HG03139 (cell line): ENCODE measurements around the gene CDX1.
A peak's percentile ranks its signal among the peaks of the same experiment; 100 is the strongest.

Source experiments
- ATAC-seq: cut with Tn5 transposase; IDR thresholded peaks from one replicate; pipeline ENCODE4 v1.9.1; 2021; ENCODE audit not compliant: unreplicated experiment

The CDX1 gene

DNA sequence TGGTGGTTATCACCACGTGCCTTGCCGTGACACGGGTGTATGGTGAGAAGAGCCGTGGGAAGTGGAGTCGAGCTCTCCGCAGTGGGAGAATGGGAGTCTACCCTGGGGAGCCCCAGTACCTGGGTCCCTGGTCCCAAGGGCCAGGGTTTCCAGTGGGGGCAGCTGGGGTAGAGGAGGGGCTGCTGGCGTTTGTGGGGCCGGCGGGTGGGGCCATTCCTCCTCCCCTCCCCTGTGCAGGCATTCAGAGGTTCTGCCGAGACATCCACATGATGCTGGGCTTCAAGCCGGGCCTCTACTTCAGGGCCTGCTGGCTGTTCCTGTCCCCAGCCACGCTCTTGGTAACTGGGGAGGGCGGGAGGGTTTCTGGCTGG lies 38.0 kb downstream of the CDX1 start:
- ATAC-seq = no peak

DNA sequence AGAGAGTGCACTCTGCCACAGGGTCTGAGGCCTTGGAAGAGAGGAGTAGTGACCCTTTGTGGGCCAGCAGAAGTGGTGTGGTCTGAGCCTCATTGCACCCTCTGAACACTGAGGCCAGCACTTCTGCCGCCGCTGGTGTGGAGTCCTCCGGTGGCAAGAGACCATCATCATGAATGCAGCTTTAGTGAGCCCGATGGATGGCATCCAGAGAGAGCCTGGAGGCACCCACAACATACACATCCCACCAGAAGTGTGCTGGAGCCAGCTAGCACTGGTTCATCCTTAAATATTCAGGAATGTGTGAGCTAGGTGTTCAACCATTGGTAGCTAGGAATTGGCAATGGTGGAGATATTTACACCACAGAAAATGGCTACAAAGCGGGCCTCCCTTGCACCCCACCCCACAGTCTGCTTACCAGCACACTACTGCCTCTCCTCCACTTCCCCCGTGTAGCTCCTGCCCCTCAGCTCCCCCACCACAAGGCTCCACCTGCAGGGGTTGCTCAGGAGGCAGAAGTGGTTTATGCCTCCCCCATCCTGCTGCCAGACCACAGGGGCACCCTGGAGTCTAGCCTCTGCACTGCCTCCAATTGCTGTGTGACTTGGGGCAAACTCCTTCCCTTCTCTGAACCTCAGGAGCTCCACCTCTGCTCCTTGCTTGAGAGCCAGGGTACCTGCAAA lies 39.7 kb downstream of the CDX1 start:
- ATAC-seq = no peak

DNA sequence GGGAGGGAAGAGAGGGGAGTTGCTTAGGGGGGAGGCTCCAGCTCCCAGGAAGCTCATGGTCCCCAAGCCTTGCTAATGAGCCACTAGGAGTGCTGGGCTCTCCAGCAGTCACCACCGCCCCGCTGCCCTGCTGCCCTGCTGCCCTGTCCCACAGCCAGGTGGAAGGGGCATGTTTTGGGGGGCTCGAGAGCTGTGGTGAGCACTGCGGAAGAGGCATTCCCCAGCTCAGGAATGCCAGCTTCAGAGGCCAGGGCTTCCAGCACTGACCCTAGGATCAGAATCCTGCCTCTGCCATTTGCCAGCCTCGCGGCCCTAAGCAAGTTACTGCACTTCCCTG lies 40.2 kb downstream of the CDX1 start:
- ATAC-seq = no peak

DNA sequence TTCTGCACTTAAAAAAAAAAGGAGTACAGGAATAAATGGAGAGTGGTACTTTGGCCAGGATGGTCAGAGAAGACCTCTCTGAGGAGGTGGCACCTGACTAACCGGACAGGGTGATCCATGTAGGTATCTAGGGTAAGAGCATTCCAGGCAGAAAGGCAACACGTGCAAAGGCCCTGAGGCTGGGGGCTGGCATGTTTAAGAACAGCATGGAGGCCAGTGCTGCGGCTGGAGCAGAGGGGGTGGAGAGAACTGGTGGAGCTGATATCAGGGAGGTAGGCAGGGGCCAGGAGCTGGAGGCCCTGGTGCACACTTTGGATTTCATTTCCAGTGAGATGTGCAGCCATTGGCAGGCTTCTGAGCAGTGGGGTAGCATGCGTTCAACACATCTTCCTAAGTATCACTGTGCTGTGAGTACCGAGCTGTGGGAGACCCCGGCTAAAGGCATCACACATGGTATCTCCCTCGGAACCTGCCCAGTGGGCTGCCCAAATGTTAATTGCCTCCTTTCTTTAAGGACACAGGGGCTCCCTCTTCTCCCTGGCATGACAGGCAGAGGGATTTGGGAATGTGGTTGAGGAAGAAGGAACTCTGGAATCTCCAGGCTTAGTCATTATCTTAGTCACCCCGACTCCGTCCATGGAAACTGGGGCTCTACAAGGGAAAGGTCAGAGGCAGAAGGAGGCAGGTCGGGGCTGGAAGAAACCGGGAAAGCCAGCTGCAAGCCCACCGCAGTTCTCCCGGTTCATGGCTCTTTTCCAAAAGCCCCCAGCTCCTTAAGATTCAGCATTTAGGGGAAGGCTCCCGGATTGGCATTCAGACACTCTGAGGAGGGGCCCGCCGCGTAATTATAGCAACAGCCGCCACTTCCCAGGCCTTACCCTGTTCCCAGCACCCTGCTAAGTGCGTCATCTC lies 41.9 kb downstream of the CDX1 start:
- ATAC-seq = no peak

DNA sequence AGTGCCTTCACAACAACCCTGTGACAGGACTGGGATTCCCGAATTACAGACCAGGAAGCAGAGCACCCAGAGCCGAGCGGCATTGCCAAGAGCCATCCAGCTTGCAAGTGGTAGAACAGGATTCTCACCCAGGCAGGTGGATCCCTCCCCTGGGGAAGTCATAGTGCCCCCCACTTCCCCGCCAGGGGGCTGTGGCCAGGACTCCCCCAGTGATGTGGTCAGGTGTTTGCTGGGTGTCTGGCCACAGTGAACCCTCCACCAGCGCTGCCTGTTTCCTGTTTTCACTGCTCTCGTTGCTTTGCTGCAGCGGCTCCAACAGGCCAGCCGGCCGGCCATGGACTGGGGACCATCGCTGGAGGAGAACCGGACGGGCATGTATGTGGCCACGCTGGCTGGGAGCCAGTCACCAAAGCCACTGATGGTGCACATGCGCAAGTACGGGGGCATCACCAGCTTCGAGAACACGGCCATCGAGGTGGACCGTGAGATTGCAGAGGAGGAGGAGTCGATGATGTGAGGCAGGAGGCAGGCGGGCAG lies 42.6 kb downstream of the CDX1 start:
- ATAC-seq = no peak

DNA sequence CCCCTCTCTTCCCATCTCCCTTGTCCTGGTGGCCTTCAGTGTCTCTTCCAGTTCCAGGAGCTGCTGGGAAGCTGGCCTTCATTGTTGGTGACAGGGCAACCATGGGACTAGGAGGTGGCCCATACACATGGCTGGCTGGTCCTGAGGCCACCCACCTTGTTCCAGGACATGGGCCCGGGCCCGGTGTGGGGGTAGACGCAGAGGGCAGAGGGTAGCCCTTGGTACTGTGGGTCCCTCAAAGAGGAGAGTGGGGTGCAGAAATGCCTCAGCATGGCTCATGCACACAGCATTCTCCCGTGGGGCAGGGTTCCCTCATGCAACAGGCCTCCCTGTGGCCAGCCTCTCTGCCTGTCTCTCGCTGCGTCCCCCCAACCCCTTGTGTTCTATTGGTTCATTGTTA lies 44.1 kb downstream of the CDX1 start:
- no peak for ATAC-seq

DNA sequence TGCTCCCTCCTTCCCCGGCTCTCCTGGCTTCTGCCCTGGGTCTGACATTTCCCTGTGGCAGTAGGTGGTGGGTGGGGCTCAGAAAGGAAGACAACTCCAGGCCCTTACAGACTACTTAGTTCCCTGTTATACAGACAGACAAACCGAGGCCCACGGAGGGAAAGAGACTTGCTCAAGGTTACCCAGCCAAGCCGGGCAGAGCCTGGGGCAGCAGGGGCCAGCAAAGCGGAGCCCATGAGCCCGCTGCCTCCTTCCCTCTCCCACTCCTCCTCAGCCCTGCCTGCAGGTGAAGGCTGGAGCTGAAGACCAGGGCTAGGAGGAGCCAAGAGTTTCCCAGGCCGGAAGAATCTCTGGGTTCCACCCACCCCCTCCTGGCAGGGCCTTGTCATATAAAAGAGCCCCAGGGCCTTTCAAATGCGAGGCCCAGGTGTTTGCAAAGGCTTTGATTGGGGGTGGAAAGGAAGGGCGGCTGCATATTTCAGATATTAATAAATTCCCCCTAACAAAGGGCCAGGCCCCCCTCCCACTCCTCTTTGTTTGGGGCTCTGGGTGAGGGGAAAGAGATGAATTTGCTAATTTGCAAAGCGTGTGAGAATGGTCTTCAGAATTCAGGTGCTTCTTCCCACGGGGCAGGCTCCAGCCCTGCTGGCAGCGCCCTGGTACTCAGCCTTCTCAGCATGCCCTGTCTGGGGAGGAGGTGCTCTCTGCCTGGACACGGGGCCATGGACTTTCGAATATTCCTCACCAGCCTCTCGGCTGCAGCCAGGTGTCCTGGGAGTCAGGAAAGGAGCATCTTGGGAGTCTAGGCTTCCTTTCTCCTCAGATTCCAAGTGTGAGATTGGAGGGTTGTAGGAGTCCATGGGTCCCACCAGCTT lies 44.8 kb downstream of the CDX1 start:
- no peak for ATAC-seq

DNA sequence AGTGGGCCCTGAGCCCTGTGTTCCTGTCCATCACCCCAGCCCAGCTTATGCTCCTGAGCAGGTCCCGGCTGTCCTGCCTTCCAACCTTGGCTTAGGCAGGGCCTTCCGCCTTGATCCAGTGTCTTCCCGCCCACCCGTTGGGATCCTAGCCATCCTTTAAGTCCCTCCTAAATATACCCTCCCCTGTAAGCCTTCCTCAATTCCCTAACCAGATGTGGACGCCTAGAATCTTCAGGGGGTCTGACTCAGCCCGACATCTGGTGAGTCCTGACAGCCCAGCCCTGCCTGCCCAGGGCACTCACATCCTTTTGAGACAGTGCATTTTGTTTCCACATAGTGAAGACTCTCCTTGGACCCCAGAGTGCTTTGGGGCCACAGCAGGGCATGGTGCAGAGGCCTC lies 47.0 kb downstream of the CDX1 start:
- no peak for ATAC-seq

DNA sequence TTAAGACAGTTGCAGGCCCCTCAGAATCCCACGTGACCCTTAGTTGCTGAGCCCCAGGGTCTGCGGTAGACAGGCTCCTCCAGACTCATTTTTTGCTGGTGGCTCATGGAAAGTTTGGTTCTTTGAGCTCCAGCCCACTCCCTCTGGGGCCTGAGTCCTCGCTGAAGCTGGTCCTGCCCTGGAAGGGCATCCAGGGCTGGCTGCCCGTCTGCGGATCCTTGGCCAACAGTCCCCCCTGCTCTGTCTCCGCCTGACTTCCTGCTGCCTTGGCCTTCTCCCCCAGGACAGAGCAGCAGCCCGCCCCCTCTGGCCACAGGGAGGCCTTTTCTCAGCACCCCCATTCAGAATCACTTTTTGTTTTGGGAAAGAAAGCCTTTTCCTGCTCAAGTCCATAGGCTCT lies 47.7 kb downstream of the CDX1 start:
- no peak for ATAC-seq

DNA sequence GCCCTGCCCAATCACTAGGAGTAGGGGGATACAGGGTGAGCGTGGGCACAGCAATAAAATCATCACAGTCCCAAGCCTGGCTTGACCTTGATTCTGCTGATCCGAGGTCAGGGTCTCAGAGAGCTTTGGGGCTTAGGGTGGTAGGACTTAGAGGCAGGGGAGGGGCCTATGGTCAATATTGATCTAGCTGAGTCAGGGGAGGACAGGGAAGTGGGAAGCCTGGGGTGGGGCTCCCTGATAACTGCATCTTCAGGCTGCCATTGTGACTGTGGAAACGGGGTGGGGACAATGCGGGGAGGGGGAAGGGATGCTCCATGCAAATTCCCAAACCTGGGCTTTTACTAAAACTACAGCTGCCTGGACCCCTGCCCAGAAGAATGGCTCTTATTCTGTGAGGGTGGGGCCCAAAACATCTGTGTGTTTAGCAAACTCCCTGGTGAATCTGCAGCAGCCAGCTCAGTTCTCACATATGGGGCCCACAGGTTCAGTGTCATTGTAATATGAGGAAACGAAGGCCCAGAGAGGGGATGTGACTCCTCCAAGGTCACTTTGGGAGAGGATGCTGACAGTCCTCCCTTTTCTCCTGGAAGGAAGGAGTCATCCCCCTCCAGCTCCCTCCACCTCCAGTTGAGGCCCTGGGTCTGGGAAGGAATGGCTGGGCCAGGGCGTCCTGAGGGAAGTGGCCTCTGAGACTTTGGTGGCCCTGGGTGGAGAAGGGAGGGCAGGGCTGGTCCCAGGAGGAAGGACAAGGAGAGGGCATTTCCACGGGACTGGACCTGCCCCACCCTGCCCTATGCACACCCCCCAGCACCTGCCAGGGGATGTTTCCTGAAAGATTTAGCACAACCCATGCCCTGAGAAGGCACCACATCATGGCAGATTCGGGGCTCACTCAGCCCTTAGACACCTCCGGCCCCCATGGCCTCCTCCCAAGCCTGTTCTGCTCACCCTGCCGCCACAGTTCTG lies 49.7 kb downstream of the CDX1 start:
- no peak for ATAC-seq

DNA sequence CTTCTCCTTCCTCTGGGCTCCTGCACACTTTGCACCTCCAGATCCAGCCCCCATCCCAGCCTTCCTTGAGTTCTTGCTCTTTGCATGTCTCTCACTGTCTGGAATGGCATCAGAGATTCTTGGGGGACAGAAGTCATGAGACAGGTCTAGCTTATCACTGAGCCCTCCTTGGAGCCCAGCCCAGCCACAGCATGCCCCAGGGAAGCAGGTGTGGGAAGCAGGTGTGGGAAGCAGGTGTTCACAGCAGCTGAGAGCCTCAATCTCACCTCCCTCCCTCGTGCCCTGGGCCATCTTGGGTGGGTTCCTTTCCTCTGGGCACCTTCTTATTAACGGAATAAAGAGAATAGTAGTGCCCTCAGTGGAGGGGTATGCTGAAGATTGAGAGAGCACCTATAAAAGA lies 50.5 kb downstream of the CDX1 start:
- ATAC-seq = no peak

DNA sequence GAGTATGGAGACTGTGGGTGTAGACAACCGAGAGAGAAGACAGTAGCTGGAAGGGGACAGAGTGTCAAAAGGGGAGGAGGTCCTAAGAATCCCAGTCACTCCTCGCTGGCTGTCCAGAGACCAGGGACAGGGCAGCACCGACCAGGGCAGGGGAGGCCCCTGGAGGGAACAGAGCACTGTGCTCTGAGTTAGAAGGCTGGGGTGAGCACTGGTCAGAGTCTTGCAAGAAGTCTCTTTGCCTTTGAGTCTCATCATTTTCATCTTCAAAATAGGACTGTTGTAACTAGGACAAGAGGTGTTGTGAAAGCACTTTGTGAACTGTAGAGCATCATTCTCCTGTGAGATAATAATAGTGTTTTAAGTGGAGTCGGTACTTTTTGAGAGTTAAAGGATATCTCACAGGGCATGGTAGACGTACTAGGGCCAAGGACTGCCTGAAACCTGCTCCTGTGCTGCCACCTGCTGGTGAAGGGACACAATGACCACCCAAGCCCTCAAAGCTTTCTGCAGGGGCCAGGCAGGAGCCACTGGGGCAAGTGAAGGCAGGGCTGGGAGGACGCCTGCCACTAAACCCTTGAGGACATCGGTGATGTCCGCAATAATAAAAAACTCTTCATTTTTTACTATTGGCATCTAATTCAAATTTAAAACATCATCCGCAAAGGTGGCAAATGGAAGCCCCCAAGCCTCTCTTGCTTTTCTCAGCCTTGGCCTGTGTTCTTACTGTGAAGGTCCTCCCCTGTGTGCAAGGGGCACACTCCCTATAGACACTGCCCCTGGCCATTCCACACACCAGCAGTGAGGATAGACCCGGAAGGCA lies 51.5 kb downstream of the CDX1 start:
- peak; percentile 83 for ATAC-seq

DNA sequence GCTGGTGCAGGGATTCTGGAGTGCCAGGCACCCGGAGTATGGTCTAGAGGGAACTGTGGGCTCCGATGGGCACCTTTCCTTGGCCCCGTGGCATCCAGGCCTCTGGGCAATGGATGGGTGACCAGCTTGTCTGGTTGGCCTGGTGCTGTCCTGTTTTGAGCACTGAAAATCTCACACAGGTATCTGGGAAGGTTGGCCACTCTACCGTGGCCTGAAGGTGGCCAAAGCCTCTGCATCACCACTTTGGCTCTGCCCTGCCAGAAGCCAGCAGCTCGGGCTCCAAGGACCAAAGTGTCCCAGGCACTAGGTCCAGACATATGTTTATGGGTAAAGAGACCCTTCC lies 52.1 kb downstream of the CDX1 start:
- no peak for ATAC-seq

DNA sequence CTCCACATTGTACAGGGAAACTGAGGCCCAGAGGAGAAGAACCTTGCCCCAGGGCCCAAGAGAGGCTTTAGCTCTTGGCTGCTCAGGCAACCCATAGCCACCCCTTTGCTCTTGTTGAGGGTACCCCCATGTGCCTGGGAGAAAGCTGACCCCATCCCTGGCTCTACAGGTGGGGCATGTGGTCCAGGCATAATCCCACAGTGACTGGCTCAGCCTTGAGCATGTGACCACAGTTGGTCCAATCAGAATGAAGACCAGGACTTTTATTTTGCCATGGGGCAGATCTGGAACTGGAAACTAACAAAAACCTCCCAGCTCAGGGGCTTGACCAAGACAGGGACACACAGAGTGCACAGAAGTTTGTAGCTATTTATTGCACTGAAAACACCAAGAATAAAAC lies 52.6 kb downstream of the CDX1 start:
- no peak for ATAC-seq

DNA sequence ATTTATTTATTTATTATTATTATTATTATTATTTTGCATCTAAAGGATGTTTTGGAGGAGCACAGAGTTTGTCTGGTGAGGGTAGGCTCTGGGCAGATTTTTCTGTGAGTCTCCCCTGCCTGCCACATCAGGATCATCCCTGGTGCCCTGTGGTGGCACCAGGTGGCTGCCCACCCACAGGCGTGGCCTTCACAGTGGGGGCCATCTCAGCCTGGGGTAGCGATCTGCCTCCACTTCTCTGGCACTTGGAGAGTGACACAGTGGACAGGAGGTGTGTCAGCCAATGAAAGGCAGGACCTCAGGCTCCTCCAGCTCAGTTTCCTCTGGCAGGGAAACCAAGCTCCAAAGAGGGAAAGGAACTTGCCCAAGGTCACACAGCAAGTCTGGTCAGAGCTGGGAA lies 53.3 kb downstream of the CDX1 start:
- no peak for ATAC-seq

DNA sequence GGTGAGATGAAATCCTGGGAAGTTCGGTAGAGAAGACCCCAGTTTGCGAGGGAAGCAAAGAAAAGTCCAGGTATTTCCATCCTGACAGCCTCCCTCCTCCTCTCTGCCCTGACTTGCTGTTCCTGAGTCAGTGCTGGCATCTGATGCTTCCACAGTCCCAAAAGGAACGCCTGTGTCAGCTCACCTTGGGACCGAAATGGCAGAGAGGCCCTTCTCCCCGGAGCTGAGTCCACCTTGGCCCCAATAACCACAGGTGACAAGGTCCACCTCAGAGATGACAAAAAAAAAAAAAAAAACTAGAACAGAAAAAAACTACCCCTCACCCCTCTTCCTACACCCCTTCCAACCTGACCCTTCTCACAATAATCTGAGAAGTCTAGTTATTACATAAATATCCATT lies 54.9 kb downstream of the CDX1 start:
- ATAC-seq = no peak

DNA sequence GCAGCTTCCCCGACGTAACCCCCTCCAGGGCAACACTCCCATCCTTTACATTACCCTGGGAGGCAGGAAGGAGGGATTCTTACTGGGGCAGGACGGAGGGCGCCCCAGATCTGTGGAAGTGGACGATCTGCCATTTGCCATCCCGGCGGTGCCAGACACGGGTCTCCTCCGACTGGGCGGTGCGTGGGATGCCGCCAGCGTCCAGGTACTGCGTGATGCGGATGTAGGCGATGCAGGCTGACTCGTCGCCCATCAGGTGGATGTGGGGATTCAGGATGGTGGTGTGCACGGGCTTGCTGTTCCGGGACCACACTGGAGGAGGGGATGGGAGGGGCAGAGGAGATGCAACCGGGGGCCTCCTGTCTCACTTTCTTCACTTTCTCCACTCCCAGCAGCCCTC lies 56.3 kb downstream of the CDX1 start:
- ATAC-seq = no peak

DNA sequence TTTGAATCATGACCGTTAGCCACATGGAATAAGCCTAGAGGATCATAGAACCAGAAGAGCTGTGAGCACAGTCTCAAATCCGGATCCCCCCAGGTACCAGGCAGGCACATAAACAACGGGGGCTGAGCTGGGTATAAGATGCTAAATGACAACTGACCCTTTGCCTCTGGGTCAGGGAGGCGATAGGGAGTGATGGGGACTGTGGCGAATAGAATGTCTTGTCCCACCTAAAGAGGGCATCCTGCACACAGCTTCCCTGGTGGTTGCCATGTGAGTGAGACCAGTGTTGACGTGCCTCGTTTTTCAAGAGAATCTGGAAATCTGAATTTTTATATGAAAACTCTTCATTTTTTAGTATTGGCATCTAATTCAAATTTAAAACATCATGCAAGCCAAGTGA lies 56.9 kb downstream of the CDX1 start:
- ATAC-seq = no peak

DNA sequence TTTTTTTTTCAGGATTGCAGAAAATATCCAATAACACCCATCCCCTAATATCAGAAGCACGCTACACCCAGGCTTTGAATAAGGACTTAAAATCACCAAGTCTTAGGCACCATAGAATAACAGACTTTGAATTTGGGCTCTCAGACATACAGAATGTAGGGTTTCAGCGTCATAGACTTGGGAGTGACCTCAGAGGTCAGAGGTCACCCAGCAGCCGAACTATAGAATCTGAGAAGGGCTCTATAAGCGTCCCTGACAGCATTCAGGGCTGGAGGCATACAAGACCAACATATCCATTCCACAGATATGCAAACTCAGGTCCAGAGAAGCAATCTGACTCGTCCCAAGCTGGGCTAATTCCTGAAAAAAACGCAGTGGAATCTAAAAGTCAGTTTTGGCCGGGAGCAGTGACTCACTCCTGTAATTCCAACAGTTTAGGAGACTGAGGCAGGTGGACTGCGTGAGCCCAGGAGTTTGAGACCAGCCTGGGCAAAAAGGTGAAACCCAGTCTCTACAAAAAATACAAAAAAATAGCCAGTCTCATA lies 58.0 kb downstream of the CDX1 start:
- no peak for ATAC-seq
